Measurements from ENCODE around the gene PPP1R9B. TPM values are rescaled to one million over a fixed set of nuclear protein-coding genes. Genes with fewer than 3 reads are reported as not detected.

The PPP1R9B gene
- total and polyA plus RNA-seq, 3 donors from 2014 or later: 49.1 to 82.4 (median 81.1) TPM

DNA sequence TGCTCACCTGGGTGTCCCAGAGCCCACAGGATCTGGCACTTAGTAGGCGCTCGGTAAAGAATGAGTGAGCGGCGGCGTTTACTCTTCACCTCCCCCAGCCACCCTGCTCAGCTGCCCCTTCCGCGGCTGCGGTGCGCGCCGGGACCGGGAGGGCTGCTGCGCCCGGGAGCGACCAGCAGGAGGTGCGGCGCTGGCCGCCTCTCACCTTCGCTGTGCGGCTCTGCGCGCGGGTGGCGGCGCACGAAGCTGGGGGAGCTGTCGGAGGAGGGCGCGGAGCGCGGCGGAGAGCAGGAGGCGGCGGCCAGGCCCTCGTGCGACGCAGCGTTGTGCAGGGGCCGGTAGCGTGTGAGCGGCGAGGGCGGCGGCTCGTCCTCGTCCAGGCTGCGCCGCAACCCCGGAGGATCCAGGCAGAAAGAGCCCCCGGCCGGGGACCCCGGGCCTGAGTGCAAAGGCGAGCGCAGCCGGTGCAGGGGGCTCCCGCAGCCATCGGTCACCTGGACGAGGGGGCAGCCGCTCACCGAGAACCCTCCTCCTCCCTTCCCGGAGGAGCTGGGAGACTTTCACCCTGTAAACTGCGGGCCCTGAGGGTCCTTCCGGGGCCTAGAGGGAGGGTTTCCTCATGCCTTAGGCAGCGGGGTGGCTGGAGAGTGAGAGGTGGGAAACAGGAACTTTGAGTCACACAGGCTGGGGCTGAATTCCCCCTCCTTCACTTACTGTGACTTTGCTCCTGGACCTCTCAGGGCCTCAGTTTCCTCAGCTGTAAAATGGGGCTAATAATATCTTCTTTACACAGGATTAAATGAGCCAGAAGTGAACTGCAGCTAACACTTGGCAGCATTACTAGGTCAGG, 33.0 kb downstream of the PPP1R9B start:
- no peaks in the 10 kb centered on the region for H3K27me3 ChIP-seq
- H3K4me3 ChIP-seq: peak overlapping the region; percentile 13 to 32
- TF ChIP-seq, protein P1, sequence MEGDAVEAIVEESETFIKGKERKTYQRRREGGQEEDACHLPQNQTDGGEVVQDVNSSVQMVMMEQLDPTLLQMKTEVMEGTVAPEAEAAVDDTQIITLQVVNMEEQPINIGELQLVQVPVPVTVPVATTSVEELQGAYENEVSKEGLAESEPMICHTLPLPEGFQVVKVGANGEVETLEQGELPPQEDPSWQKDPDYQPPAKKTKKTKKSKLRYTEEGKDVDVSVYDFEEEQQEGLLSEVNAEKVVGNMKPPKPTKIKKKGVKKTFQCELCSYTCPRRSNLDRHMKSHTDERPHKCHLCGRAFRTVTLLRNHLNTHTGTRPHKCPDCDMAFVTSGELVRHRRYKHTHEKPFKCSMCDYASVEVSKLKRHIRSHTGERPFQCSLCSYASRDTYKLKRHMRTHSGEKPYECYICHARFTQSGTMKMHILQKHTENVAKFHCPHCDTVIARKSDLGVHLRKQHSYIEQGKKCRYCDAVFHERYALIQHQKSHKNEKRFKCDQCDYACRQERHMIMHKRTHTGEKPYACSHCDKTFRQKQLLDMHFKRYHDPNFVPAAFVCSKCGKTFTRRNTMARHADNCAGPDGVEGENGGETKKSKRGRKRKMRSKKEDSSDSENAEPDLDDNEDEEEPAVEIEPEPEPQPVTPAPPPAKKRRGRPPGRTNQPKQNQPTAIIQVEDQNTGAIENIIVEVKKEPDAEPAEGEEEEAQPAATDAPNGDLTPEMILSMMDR (IDR thresholded peaks at IDR 0.05): peak; percentile 53 to 68 (median 61)
- no peak for TF ChIP-seq POLR2A (IDR thresholded peaks at IDR 0.05)
- WGBS, 2 donors: 8 to 11% methylated on average over 1 to 62 of the region's 64 CpGs
- DNase-seq: peak; percentile 63
- peaks cover 11% of the 10 kb centered on the region for H3K4me1 ChIP-seq
- no peaks in the 10 kb centered on the region for H3K36me3 ChIP-seq (ENCODE audit: low read depth, missing control alignments)
- H3K9me3 ChIP-seq: no peaks in the 10 kb centered on the region
- intact Hi-C loops (cut with DNase I; ENCODE audit: low total_unique reads): no loop called here
- no peak overlapping the region for H3K27ac ChIP-seq

DNA sequence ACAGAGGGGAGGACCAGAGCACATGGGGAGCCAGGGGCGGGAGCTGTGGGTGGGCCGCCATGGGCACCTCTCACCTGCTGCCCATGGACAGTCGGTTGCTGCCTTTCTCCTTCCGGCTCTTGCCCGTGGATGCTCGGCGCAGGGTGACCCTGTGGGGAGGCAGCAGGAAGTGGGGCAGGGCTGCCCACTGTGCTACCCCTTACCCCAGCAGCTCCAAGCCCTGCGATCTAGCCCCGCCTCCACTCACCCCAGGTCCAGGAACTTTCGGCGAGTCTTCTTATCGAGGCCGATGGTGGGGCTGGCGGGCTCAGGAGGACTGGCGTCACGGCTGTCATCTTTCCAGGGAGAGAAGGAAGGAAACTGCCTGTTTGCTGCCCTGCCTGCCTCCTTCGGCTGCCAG, 34.7 kb downstream of the PPP1R9B start:
- no peak for DNase-seq
- no peak for TF ChIP-seq POLR2A (IDR thresholded peaks at IDR 0.05)
- TF ChIP-seq, protein P1 (IDR thresholded peaks at IDR 0.05): no peak
- Histone ChIP-seq H3K9me3 (no peaks in the 10 kb centered on the region), H3K4me1 (peaks cover 25% of the 10 kb centered on the region), H3K4me3 (no peak overlapping the region), H3K27ac (no peak overlapping the region), H3K36me3 (ENCODE audit: low read depth, missing control alignments) (no peaks in the 10 kb centered on the region), H3K27me3 (no peaks in the 10 kb centered on the region)
- WGBS, 2 donors: 78 to 79% methylated on average over 15 to 16 of the region's 17 CpGs
- intact Hi-C loops (cut with DNase I; ENCODE audit: low total_unique reads): no loop called here

DNA sequence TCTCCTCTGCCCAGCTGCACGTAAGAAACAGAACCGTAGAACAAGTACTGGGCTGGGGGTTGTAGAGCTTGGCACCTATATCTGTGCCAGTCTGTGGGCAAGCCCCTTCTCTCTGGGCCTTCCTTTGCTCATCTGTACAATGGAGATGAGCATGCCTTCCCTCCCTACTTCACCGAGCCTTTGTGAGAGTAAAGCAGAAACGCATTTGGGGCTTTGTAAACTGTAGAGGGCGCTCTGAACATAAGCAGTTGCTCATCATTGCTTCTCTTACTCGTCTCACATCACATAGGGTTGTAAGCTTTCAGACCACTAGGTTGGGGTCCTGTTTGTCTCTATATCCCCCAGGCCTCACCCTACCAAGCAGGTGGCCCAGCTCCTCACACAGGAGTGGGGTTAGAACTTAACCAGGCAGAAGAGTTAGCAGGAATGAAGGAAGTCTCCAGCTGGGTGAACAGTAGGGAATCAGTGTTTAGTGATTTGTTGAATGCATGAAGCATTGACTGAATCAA, 35.6 kb downstream of the PPP1R9B start:
- Histone ChIP-seq H3K9me3 (no peaks in the 10 kb centered on the region), H3K4me1 (peaks cover 25% of the 10 kb centered on the region), H3K4me3 (no peak overlapping the region), H3K36me3 (ENCODE audit: low read depth, missing control alignments) (no peaks in the 10 kb centered on the region), H3K27me3 (no peaks in the 10 kb centered on the region), H3K27ac (no peak overlapping the region)
- intact Hi-C loops (cut with DNase I; ENCODE audit: low total_unique reads): no loop called here
- DNase-seq: peak; percentile 81
- no peak for TF ChIP-seq POLR2A (IDR thresholded peaks at IDR 0.05)
- TF ChIP-seq, protein P1 (IDR thresholded peaks at IDR 0.05): peak in 2 of 3 experiments; percentile 50 to 59
- 35 to 51% methylated on average over 6 of the region's 6 CpGs for WGBS, 2 donors

DNA sequence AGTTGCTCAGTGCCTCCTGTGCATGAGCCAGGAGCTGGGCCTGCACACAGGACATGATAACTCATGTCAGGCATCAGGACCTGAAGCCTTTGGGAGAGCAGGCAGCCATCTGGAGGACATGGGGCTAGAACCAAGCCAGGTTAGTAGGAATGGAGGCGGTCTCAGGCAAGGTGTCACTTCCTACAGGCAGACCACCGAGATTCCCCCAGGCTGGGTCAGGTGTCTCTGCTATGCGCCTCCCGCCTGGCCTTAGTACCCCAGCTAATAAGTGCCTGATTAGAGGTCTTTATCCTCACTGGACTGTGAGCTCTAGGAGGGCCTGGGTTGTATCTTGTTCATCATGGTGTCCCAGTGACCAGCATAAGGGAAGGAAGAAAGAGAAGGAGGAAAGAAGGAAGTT, 36.1 kb downstream of the PPP1R9B start:
- Histone ChIP-seq H3K36me3 (ENCODE audit: low read depth, missing control alignments) (no peaks in the 10 kb centered on the region), H3K4me3 (no peak overlapping the region), H3K27ac (no peak overlapping the region), H3K4me1 (peaks cover 25% of the 10 kb centered on the region), H3K27me3 (no peaks in the 10 kb centered on the region), H3K9me3 (no peaks in the 10 kb centered on the region)
- no peak for TF ChIP-seq POLR2A (IDR thresholded peaks at IDR 0.05)
- TF ChIP-seq, protein P1 (IDR thresholded peaks at IDR 0.05): no peak
- intact Hi-C loops (cut with DNase I; ENCODE audit: low total_unique reads): no loop called here
- WGBS, 2 donors: 81 to 86% methylated on average over 4 of the region's 4 CpGs
- no peak for DNase-seq
